AG04450 (cell line): Measurements from ENCODE around the gene SPHKAP. TPM values are rescaled to one million over a fixed set of nuclear protein-coding genes. Genes with fewer than 3 reads are reported as not detected.

ENCODE experiments used
- CTCF ChIA-PET: fragments of 300-600, 350-600 bp; formaldehyde crosslinking; extraction: SDS; loops from one replicate; lab custom pipeline; 2022; ENCODE audit warnings: antibody characterized with exemption, inconsistent platforms; lab: Charles Lee
- POLR2A ChIA-PET: fragments of 350-600 bp; formaldehyde crosslinking; extraction: SDS; loops from one replicate; lab custom pipeline; 2021; ENCODE audit warnings: antibody characterized with exemption, inconsistent platforms; lab: Yijun Ruan, JAX
- DNase-seq: peaks from one replicate; pipeline ENCODE4 v3.0.0-alpha.2; 2011; ENCODE audit warnings: low read depth, low spot score
- H3K27ac ChIP-seq: one replicate; pipeline ENCODE4 v1.5.1; 2012; ENCODE audit warnings: low read depth, low read length, control low read depth
- H3K27me3 ChIP-seq: one replicate; pipeline ENCODE4 v1.6.0; 2012; ENCODE audit warnings: low read length; ENCODE audit not compliant: control insufficient read depth, insufficient read depth
- H3K4me3 ChIP-seq: 2 replicates; pipeline ENCODE4 v1.5.1; 2011; ENCODE audit warnings: mild to moderate bottlenecking, low read depth, low read length, control low read depth
- H3K9me3 ChIP-seq: 2 replicates; pipeline ENCODE4 v1.5.1; 2012; ENCODE audit warnings: low read length; ENCODE audit not compliant: control insufficient read depth, insufficient read depth
- CTCF ChIP-seq: IDR thresholded peaks from 2 replicates; pipeline ENCODE4 v1.5.1; 2011; ENCODE audit warnings: low read depth, low read length, control low read depth, inconsistent platforms
- polyA plus RNA-seq: library from polyadenylated mRNA; depleted of rRNA; stranded (reverse); fragments of >200 nt; gene quantifications from 2 replicates; pipeline ENCODE4 v1.2.3, GENCODE V29; 2011

Gene SPHKAP
- polyA plus RNA-seq, 1 experiment = not detected

GRCh38 chr2:228063558-228063957 is 117.9 kb downstream of the SPHKAP start:
- H3K27me3 ChIP-seq = no peaks in the 10 kb centered on the region
- ChIA-PET POLR2A (no interaction called here), CTCF (interaction anchor here (0.6 kb wide), 1 partner anchor 830 kb away, joined by 3 read pairs; no protein-coding TSS in a partner anchor)
- H3K27ac ChIP-seq = no peak overlapping the region
- H3K9me3 ChIP-seq = peaks cover 7% of the 10 kb centered on the region
- no peak overlapping the region for H3K4me3 ChIP-seq
- no peak for TF ChIP-seq CTCF
- DNase-seq = no peak

GRCh38 chr2:228059735-228060134 is 121.8 kb downstream of the SPHKAP start:
- ChIA-PET CTCF (no interaction called here), POLR2A (no interaction called here)
- Histone ChIP-seq H3K4me3 (no peak overlapping the region), H3K9me3 (peaks cover 2% of the 10 kb centered on the region; the same call in 1 of the 2 replicates), H3K27me3 (no peaks in the 10 kb centered on the region), H3K27ac (no peak overlapping the region)
- TF ChIP-seq CTCF = no peak
- DNase-seq = no peak

GRCh38 chr2:228056293-228057097 is 125.0 kb downstream of the SPHKAP start:
- Histone ChIP-seq H3K4me3 (no peak overlapping the region), H3K9me3 (no peaks in the 10 kb centered on the region; the same call in 1 of the 2 replicates), H3K27ac (no peak overlapping the region), H3K27me3 (no peaks in the 10 kb centered on the region)
- no peak for TF ChIP-seq CTCF
- CTCF ChIA-PET = no interaction called here
- POLR2A ChIA-PET = no interaction called here
- DNase-seq = no peak

GRCh38 chr2:228048838-228049490 is 132.5 kb downstream of the SPHKAP start:
- Histone ChIP-seq H3K27me3 (no peaks in the 10 kb centered on the region), H3K9me3 (no peaks in the 10 kb centered on the region; the same call in 1 of the 2 replicates), H3K4me3 (no peak overlapping the region), H3K27ac (no peak overlapping the region)
- peak; percentile 57 for TF ChIP-seq CTCF
- POLR2A ChIA-PET = no interaction called here
- CTCF ChIA-PET = interaction anchor here (0.5 to 2.4 kb wide), 5 partner anchors 9 to 1225 kb away, joined by 3 to 12 read pairs (median 5); no protein-coding TSS in a partner anchor
- no peak for DNase-seq

GRCh38 chr2:228040995-228041394 is 140.5 kb downstream of the SPHKAP start:
- no peak for TF ChIP-seq CTCF
- POLR2A ChIA-PET = no interaction called here
- no peaks in the 10 kb centered on the region for H3K27me3 ChIP-seq
- CTCF ChIA-PET = interaction anchor here (2.9 kb wide), 1 partner anchor 8 kb away, joined by 12 read pairs; no protein-coding TSS in a partner anchor
- no peak overlapping the region for H3K27ac ChIP-seq
- H3K9me3 ChIP-seq = no peaks in the 10 kb centered on the region
- DNase-seq = no peak
- no peak overlapping the region for H3K4me3 ChIP-seq
